ENCODE measurements around the gene NPC2. TPM values are rescaled to one million over a fixed set of nuclear protein-coding genes. Genes with fewer than 3 reads are reported as not detected.
"Not testable (repeated sequence)": the region's sequence is repeated elsewhere in the genome, so short reads cannot be mapped to it uniquely, and the experiment has no call there.

Gene NPC2
- total and polyA plus RNA-seq, 10 donors: 191 to 956 (median 298) TPM

- 80 to 87% (median 84%) methylated on average over 17 of the region's 17 CpGs for WGBS, 5 donors
Measured at GRCh38 chr14:74456684-74457564, 36.2 kb downstream of the NPC2 start.

GRCh38 chr14:74454397-74454796, 38.7 kb downstream of the NPC2 start:
- DNase-seq; H3K9me3 ChIP-seq; H3K4me1 ChIP-seq; H3K27ac ChIP-seq; H3K4me3 ChIP-seq; H3K36me3 ChIP-seq; intact Hi-C loops (cut with DNase I; ENCODE audit: low total_unique reads); H3K27me3 ChIP-seq (replicated peaks in 1 of 7): not testable (repeated sequence)
- 70 to 89% (median 87%) methylated on average over 5 of the region's 5 CpGs for WGBS, 5 donors

More at GRCh38 chr14:74456684-74457564, 36.2 kb downstream of the NPC2 start:
- Histone ChIP-seq H3K27ac (no peak overlapping the region), H3K9me3 (no peaks in the 10 kb centered on the region), H3K27me3 (replicated peaks in 1 of 7) (no peaks in the 10 kb centered on the region), H3K36me3 (no peaks in the 10 kb centered on the region), H3K4me3 (no peak overlapping the region), H3K4me1 (no peaks in the 10 kb centered on the region)
- TF ChIP-seq POLR2AphosphoS5 (IDR thresholded peaks at IDR 0.05): no peak
- no peak for TF ChIP-seq CTCF (IDR thresholded peaks at IDR 0.05 in 8 of 11, conservative IDR thresholded peaks at IDR 0.05 in 3 of 11)
- TF ChIP-seq POLR2A (IDR thresholded peaks at IDR 0.05): no peak
- intact Hi-C loops (cut with DNase I; ENCODE audit: low total_unique reads): no loop called here
- DNase-seq: no peak

GRCh38 chr14:74444866-74445265, 48.2 kb downstream of the NPC2 start:
- TF ChIP-seq POLR2AphosphoS5 (IDR thresholded peaks at IDR 0.05) (no peak), CTCF (IDR thresholded peaks at IDR 0.05 in 8 of 11, conservative IDR thresholded peaks at IDR 0.05 in 3 of 11) (no peak), POLR2A (IDR thresholded peaks at IDR 0.05) (no peak)
- intact Hi-C loops (cut with DNase I; ENCODE audit: low total_unique reads): no loop called here
- Histone ChIP-seq H3K27me3 (replicated peaks in 1 of 7) (peaks cover 0 to 5% (median 0%) of the 10 kb centered on the region in 7 donors), H3K9me3 (no peaks in the 10 kb centered on the region), H3K4me3 (no peak overlapping the region), H3K27ac (no peak overlapping the region), H3K4me1 (no peaks in the 10 kb centered on the region), H3K36me3 (no peaks in the 10 kb centered on the region)
- no peak for DNase-seq
- 45 to 83% (median 63%) methylated on average over 3 of the region's 3 CpGs for WGBS, 5 donors

DNA sequence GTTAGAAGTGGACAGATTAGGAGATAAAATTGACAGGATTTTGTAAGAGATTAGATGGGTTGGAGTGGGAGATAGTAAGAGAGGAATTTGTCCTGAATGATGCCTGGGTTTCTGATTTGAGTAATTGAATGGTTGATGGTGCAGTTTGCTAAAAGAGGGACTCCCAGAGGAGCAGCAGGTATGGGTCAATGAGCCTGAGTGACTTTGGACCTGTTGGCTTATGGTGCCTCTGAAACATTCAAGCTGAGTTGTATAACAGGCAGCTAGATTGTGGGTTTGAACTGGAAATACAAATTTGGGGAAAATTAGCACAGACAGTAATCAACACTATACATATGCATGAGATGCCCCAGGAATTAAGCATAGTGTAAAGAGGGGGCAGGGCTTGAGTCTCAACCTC, 50.3 kb downstream of the NPC2 start:
- Histone ChIP-seq H3K4me1 (no peaks in the 10 kb centered on the region), H3K27ac (no peak overlapping the region), H3K27me3 (replicated peaks in 1 of 7) (peaks cover 0 to 5% (median 0%) of the 10 kb centered on the region in 7 donors), H3K36me3 (no peaks in the 10 kb centered on the region), H3K4me3 (no peak overlapping the region), H3K9me3 (no peaks in the 10 kb centered on the region)
- TF ChIP-seq CTCF (IDR thresholded peaks at IDR 0.05 in 8 of 11, conservative IDR thresholded peaks at IDR 0.05 in 3 of 11) (no peak), POLR2AphosphoS5 (IDR thresholded peaks at IDR 0.05) (no peak), POLR2A (IDR thresholded peaks at IDR 0.05) (no peak)
- DNase-seq: no peak
- intact Hi-C loops (cut with DNase I; ENCODE audit: low total_unique reads): no loop called here
